Fibroblast of lung (primary cell): ENCODE data around the gene RAB11FIP3. TPM values are rescaled to one million over a fixed set of nuclear protein-coding genes. Genes with fewer than 3 reads are reported as not detected.

Experiments
- DNase-seq, 2 donors: peaks; one replicate each; pipeline versions ENCODE4 v3.0.0 to v3.0.0-alpha.2; 2010; ENCODE audit warnings: low read depth in 2 of 2
- H2AFZ ChIP-seq: 2 replicates; pipeline ENCODE4 v1.5.1; 2012; ENCODE audit warnings: low read length, control low read depth, inconsistent platforms
- H3K27ac ChIP-seq: 2 replicates; pipeline ENCODE4 v1.5.1; 2011; ENCODE audit warnings: low read length, control low read depth; ENCODE audit not compliant: insufficient read depth
- H3K27me3 ChIP-seq: 2 replicates; pipeline ENCODE4 v1.5.1; 2011; ENCODE audit warnings: mild to moderate bottlenecking, low read length; ENCODE audit not compliant: control insufficient read depth, insufficient read depth
- H3K36me3 ChIP-seq: 2 replicates; pipeline ENCODE4 v1.5.1; 2011; ENCODE audit warnings: low read length; ENCODE audit not compliant: control insufficient read depth, insufficient read depth
- H3K4me1 ChIP-seq: 2 replicates; pipeline ENCODE4 v1.5.1; 2011; ENCODE audit warnings: low read length; ENCODE audit not compliant: control insufficient read depth, insufficient read depth; ENCODE audit errors: extremely low read depth
- H3K4me2 ChIP-seq: 2 replicates; pipeline ENCODE4 v1.5.1; 2011; ENCODE audit warnings: low read length, control low read depth; ENCODE audit not compliant: insufficient read depth; ENCODE audit errors: extremely low read depth
- H3K4me3 ChIP-seq, 4 experiments: fragments of 200-600 bp in 1 of 4; sonication (generic) in 1 of 4; replicated peaks in 1 of 4; 2 replicates each; pipeline ENCODE4 v1.5.1; 2011 to 2016; ENCODE audit warnings: low read length in 4 of 4, low read depth in 3 of 4, mild to moderate bottlenecking in 3 of 4, control low read depth in 2 of 4, inconsistent platforms in 1 of 4, mixed read lengths in 1 of 4; ENCODE audit not compliant: insufficient read depth in 1 of 4; ENCODE audit errors: control extremely low read depth in 1 of 4
- H3K79me2 ChIP-seq: 2 replicates; pipeline ENCODE4 v1.5.1; 2012; ENCODE audit warnings: mild to moderate bottlenecking, low read length, inconsistent platforms; ENCODE audit not compliant: control insufficient read depth, insufficient read depth
- H3K9ac ChIP-seq: 2 replicates; pipeline ENCODE4 v1.5.1; 2011; ENCODE audit warnings: mild to moderate bottlenecking, low read length, control low read depth; ENCODE audit not compliant: insufficient read depth
- H3K9me3 ChIP-seq: 2 replicates; pipeline ENCODE4 v1.5.1; 2012; ENCODE audit warnings: low read depth, low read length; ENCODE audit not compliant: control insufficient read depth, insufficient read depth
- H4K20me1 ChIP-seq: 2 replicates; pipeline ENCODE4 v1.5.1; 2011; ENCODE audit warnings: low read length; ENCODE audit not compliant: control insufficient read depth, insufficient read depth; ENCODE audit errors: extremely low read depth
- CTCF ChIP-seq, 2 donors: IDR thresholded peaks in 1 of 2; conservative IDR thresholded peaks in 1 of 2; 1 replicate in 1 of 2; 2 replicates in 1 of 2; pipeline ENCODE4 v1.5.1; 2011 to 2012; ENCODE audit warnings: low read length in 2 of 2, control low read depth in 1 of 2, inconsistent platforms in 1 of 2, low read depth in 1 of 2, mild to moderate bottlenecking in 1 of 2
- EZH2 ChIP-seq: IDR thresholded peaks from 2 replicates; pipeline ENCODE4 v1.5.1; 2012; ENCODE audit warnings: low read length, control low read depth, mild to moderate bottlenecking; ENCODE audit errors: missing control alignments
- polyA plus RNA-seq, 2 donors: library from polyadenylated mRNA; depleted of rRNA in 1 of 2; stranded (reverse) in 1 of 2; unstranded in 1 of 2; fragments of >200 nt; gene quantifications; 2 replicates each; pipeline ENCODE4 v1.2.1, GENCODE V29; 2011 to 2012; ENCODE audit warnings: missing spikeins in 1 of 2
- total RNA-seq: library from RNA; depleted of rRNA; stranded (reverse); fragments of >200 nt; gene quantifications from 2 replicates; pipeline ENCODE4 v1.2.1, GENCODE V29; 2014

The RAB11FIP3 gene
- total and polyA plus RNA-seq, 2 donors (not counting 1 experiment from before 2014, with no cell fraction given): 7.3 to 22.1 TPM

DNA sequence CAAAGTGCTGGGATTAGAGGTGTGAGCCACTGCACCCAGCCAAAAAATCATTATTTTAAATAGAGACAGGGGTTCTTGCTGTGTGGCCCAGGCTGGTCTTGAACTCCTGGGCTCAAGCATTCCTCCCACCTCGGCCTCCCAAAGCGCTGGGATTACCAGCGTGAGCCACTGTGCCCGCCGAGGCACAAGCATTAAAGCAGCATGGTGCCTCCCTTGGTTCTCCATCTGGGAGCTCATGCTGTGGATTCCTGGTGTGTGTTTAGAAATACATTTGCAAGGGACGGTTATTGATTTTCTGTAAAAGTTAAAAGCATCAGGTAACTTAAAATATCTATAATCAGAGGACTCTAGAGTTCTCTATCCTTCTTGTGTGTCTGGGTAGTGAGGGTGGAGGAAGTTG, 87.4 kb downstream of the RAB11FIP3 start:
- no peaks in the 10 kb centered on the region for H3K79me2 ChIP-seq
- no peak overlapping the region for H3K4me2 ChIP-seq
- no peak overlapping the region for H3K27ac ChIP-seq
- no peaks in the 10 kb centered on the region for H3K4me1 ChIP-seq
- no peak overlapping the region for H2AFZ ChIP-seq
- TF ChIP-seq EZH2: no peak
- TF ChIP-seq CTCF (conservative IDR thresholded peaks at IDR 0.05 in 1 of 2, IDR thresholded peaks at IDR 0.05 in 1 of 2; ENCODE audit: low read depth in 1 of 2, low read length in 2 of 2): no peak
- peaks cover 5% of the 10 kb centered on the region for H3K36me3 ChIP-seq
- no peak for DNase-seq
- H3K27me3 ChIP-seq: no peaks in the 10 kb centered on the region
- H3K9ac ChIP-seq: no peak overlapping the region
- H3K9me3 ChIP-seq: no peaks in the 10 kb centered on the region
- no peaks in the 10 kb centered on the region for H4K20me1 ChIP-seq
- no peak overlapping the region for H3K4me3 ChIP-seq

- Histone ChIP-seq H3K4me2 (no peak overlapping the region), H3K4me1 (no peaks in the 10 kb centered on the region), H3K9ac (no peak overlapping the region), H3K4me3 (no peak overlapping the region), H2AFZ (no peak overlapping the region), H3K27me3 (no peaks in the 10 kb centered on the region), H4K20me1 (no peaks in the 10 kb centered on the region), H3K27ac (no peak overlapping the region), H3K79me2 (no peaks in the 10 kb centered on the region), H3K9me3 (no peaks in the 10 kb centered on the region), H3K36me3 (peaks cover 7% of the 10 kb centered on the region)
- DNase-seq: no peak
- TF ChIP-seq CTCF (conservative IDR thresholded peaks at IDR 0.05 in 1 of 2, IDR thresholded peaks at IDR 0.05 in 1 of 2; ENCODE audit: low read depth in 1 of 2, low read length in 2 of 2): no peak
Observed at GRCh38 chr16:513950-514349, 88.5 kb downstream of the RAB11FIP3 start.

DNA sequence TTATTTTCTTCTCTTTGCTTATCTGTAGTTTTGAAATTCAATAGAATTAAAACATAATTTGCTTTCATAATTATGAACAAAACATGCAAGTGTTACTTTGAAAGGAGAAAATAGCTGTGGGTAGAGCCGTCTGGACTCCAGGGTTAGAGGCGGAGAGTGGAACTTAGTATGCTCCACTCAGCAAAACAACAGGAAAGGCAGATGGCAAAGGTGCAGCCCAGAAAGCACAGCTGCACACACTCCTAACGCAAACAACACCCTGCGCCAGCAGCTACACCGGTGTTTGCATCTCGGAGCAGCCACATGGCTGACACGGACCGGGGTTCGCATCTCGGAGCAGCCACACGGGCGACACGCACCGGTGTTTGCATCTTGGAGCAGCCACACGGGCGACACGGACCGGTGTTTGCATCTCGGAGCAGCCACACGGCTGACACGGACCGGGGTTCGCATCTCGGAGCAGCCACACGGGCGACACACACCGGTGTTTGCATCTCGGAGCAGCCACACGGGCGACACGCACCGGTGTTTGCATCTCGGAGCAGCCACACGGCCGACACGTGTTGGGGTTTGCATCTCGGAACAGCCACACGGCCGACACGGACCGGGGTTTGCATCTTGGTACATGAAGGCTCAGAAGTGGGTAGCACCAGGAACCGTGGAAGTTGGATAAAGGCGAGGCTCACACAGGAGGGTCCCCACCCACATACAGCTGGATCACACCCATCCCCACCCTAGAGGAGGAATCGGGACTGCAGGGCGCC, 89.9 kb downstream of the RAB11FIP3 start:
- H3K79me2 ChIP-seq: no peaks in the 10 kb centered on the region
- TF ChIP-seq CTCF (conservative IDR thresholded peaks at IDR 0.05 in 1 of 2, IDR thresholded peaks at IDR 0.05 in 1 of 2; ENCODE audit: low read depth in 1 of 2, low read length in 2 of 2) (no peak), EZH2 (no peak)
- H2AFZ ChIP-seq: no peak overlapping the region
- no peak for DNase-seq
- H3K9me3 ChIP-seq: no peaks in the 10 kb centered on the region
- H3K4me1 ChIP-seq: no peaks in the 10 kb centered on the region
- H3K4me2 ChIP-seq: no peak overlapping the region
- H3K27ac ChIP-seq: no peak overlapping the region
- no peaks in the 10 kb centered on the region for H3K27me3 ChIP-seq
- no peak overlapping the region for H3K4me3 ChIP-seq
- no peak overlapping the region for H3K9ac ChIP-seq
- H4K20me1 ChIP-seq: no peaks in the 10 kb centered on the region
- peaks cover 13% of the 10 kb centered on the region for H3K36me3 ChIP-seq
